HG03354 (cell line): ENCODE data around the gene HIBADH.
"Not testable (repeated sequence)": the region's sequence is repeated elsewhere in the genome, so short reads cannot be mapped to it uniquely, and the experiment has no call there.

ENCODE experiments used
- ATAC-seq: cut with Tn5 transposase; IDR thresholded peaks from one replicate; pipeline ENCODE4 v1.9.1; 2021; ENCODE audit warnings: mild to moderate bottlenecking; ENCODE audit not compliant: unreplicated experiment, poor library complexity, severe bottlenecking

Gene HIBADH

GRCh38 chr7:27606270-27607209 lies 56.1 kb downstream of the HIBADH start:
- ATAC-seq = no peak

GRCh38 chr7:27605689-27606269 lies 56.9 kb downstream of the HIBADH start:
- ATAC-seq = no peak

- ATAC-seq = no peak
Observed at GRCh38 chr7:27605283-27605682, 57.4 kb downstream of the HIBADH start.

GRCh38 chr7:27603813-27604212 lies 58.9 kb downstream of the HIBADH start:
- ATAC-seq = no peak

- no peak for ATAC-seq
Observed at GRCh38 chr7:27602766-27603165, 59.9 kb downstream of the HIBADH start.

GRCh38 chr7:27601217-27601616 lies 61.5 kb downstream of the HIBADH start:
- ATAC-seq = no peak

- ATAC-seq = no peak
Observed at GRCh38 chr7:27600247-27600646, 62.4 kb downstream of the HIBADH start.

GRCh38 chr7:27595009-27595408 lies 67.7 kb downstream of the HIBADH start:
- ATAC-seq = no peak

- no peak for ATAC-seq
Observed at GRCh38 chr7:27593226-27593625, 69.5 kb downstream of the HIBADH start.

GRCh38 chr7:27590416-27590815 lies 72.3 kb downstream of the HIBADH start:
- ATAC-seq = no peak

GRCh38 chr7:27587429-27587828 lies 75.3 kb downstream of the HIBADH start:
- ATAC-seq = no peak

- peak; percentile 97 for ATAC-seq
Observed at GRCh38 chr7:27586825-27587224, 75.9 kb downstream of the HIBADH start.

GRCh38 chr7:27585781-27586447 lies 76.8 kb downstream of the HIBADH start:
- ATAC-seq = no peak

- ATAC-seq = no peak
Observed at GRCh38 chr7:27581906-27582305, 80.8 kb downstream of the HIBADH start.

GRCh38 chr7:27581119-27581518 lies 81.6 kb downstream of the HIBADH start:
- no peak for ATAC-seq

GRCh38 chr7:27579565-27579964 lies 83.1 kb downstream of the HIBADH start:
- ATAC-seq = no peak

- ATAC-seq = not testable (repeated sequence)
Observed at GRCh38 chr7:27578169-27578568, 84.5 kb downstream of the HIBADH start.

GRCh38 chr7:27576360-27576944 lies 86.2 kb downstream of the HIBADH start:
- no peak for ATAC-seq

- no peak for ATAC-seq
Observed at GRCh38 chr7:27575613-27576012, 87.1 kb downstream of the HIBADH start.

GRCh38 chr7:27569106-27569505 lies 93.6 kb downstream of the HIBADH start:
- ATAC-seq = no peak
